GM21367 (cell line): ENCODE data around the gene RAB40C.

Source experiments
- ATAC-seq: cut with Tn5 transposase; IDR thresholded peaks from one replicate; pipeline ENCODE4 v1.9.1; 2021; ENCODE audit not compliant: unreplicated experiment

The RAB40C gene

DNA sequence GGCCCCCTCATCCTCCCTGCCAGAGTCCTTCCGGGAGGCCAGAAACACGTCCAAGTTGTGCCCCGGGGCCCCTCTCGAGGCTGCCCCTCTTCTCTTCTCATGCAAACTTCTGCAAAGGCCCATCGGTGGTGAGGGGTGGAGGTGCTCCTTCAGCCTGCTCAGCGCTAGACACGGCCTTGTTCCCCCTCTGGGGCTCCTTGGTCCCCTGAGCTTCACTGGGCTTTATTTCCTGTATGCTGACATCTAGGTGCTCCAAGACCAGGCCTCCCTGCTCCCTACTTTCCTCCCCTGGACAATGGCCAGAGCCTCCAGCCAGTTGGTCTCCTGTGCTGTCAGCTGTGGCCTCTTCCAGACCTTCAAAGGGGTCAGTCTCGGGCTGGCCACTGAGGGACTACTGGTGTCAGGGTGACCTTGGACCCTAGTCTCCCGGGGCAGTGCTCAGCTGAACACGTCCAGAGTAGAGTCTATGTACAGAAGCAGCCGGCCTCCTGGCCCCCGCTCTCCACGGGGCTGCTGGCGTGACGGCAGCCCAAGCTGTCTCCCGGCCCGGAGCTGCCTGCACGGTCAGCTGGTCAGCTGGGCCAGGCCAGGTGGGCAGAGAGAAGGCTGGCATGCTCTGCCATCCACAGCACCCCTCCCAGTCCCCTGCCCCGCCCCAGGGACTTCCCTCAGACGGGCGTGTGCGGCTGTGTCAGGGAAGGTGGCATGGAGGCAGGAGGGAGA is 31.4 kb upstream of the RAB40C start:
- ATAC-seq: no peak

GRCh38 chr16:559021-559380 is 30.9 kb upstream of the RAB40C start:
- no peak for ATAC-seq

DNA sequence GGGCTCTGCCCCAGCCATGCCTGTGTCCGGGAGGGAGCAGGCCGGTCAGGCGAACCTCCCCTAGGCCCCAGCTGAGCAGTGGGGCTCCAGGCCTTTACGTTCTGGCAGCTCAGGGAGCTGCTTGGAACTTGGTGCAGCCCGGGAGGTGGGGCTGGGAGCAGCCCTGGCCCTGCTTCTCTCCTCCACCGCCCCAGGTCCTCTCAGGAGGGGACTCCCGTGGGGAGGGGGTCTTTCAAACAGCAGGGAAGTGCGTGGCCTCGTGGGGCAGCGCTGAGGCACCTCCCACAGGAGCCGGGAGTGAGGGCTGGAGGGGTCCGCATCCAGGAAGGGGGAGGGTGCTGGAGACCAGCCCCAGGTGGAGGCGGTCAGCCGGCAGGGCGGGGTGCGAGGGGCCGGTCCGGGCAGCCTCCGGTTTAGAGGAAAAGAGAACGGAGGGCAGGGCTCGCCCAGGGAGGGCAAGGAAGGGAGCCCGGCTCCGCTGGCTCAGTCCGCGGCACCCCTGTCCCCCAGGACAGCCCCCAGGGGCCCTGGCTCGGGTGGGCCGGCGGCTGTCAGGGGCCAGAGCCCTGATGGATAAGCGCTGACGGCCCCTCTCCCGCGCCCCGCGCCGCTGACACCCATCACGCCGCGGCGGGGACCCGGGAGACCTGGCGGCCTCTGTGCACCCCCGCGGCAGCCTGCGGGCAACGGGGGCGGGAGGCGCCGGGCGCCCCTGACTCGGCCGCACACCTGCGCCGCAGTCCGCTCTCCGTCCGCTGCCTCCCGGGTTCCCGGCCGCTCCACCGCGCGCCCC is 30.3 kb upstream of the RAB40C start:
- ATAC-seq: no peak

- no peak for ATAC-seq
These were observed 29.6 kb upstream of the RAB40C start, which contains the start of gene PRR35 for GRCh38 chr16:560204-560700. TSS of gene PRR35 (plus strand) at chr16:560394. CDS start at chr16:563295, 2,901 bp downstream.

DNA sequence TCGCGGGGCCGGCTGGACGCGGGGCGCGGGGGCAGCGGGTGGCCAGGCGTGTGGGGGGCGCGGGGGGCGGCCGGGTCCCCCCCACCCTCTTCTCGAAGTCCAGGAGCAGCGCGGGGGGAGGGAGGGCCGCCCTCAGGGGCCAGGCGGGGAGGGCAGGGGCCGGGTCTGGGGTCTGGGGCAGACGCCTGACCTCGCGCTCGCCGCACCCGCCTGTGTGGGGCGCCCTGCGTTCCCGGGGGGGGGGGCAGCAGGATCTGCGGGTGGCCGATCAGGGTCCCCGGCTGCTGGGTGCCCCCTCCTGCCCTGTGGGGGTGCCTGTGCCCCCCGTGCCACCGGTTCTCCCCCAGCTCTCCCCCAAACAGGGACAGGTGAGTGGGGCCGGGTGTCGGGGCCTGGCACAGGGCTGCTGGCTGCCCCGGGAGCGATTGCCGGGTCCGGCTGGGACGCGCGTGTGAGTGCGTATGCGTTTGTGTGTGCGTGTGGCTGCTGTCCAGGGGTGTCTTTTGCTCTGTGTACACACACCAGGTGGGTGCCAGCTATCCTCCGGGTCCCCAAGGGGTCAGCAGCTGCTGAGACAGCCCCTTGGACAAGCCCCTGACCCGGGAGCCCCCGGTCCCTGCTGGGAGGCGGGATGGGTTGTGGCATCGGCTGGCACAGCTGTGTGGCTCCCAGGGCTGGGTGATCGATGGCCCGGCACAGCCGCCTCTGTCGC is 29.0 kb upstream of the RAB40C start:
- ATAC-seq: no peak

DNA sequence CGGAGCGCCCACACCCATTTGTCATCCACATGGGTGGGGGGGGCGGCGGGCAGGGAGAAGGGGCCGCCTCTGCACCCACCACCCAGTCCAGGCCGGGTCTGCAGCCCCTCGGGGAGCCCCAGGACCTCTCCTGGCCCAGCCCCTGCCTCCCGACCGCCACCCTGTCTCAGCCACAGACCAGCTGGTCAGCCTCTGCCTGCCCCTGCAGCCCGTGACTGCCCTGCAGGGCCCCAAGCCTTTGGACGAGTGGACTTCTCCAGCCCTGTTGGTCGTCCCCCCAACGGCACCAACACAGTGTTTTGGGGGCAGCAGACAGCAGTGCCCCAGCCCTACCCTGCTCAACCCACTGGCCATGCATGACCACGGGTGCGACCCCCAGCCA is 28.5 kb upstream of the RAB40C start:
- ATAC-seq: no peak

DNA sequence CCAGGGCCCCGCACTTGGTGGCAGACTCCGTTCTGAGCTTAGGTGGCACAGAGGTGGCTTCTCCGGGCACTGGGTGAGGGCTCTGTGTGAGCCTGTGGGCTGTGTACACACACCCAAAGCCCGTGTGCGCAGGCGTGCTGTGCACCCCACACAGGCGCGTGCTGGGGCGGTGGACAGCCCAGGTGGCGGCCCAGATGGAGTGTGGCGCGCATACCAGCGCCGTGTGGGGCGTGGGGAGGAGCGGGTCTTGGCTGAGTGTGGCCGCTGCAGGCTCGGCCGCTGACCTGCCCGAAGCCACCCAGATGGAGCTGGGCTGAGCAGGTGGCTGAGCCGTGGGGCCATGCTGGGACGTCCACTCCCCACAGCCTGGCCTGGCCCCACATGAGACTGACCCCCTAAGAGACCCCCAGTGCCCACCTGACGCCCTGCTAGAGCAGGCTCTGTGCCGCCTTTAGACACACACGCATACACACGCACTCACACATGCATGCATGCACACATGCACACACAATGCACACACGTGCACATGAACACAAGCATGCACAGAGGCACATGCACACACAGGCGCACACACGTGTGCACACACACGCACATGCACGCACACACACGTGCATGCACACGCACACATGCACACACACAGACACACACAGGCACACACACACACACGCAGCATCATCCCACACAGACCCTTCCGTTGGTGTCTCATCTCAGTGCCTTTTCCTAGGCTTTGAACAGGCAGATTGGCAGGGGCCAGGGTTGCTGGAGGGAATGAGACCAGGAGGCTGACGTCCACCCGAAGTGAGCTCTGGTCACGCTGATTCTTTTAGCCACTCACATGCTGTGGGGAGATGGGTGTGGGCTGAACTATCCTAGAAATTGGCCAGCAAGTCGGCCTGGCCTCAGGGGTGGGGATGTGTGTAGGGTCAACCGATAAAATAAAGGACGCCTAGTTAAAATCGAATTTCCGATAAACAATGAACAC is 27.6 kb upstream of the RAB40C start:
- ATAC-seq: no peak

DNA sequence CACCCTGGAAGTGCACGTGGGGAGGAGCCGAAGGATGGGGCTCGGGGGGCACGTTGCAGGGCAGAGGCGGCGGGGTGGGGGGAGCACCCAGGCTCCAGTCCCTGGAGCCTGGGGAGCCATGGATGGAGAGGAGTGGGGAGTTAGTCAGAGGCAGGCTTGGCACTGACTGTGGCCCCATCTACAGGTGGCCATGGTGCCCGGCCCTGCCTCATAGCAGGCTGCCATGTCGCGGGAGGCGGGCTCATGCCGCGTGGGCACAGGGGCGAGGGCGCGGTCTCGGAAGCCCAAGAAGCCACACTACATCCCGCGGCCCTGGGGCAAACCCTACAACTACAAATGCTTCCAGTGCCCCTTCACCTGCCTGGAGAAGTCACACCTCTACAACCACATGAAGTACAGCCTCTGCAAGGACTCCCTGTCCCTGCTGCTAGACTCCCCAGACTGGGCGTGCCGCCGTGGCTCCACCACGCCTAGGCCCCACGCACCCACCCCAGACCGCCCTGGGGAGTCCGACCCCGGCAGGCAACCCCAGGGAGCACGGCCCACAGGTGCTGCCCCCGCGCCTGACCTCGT is 26.7 kb upstream of the RAB40C start:
- no peak for ATAC-seq

DNA sequence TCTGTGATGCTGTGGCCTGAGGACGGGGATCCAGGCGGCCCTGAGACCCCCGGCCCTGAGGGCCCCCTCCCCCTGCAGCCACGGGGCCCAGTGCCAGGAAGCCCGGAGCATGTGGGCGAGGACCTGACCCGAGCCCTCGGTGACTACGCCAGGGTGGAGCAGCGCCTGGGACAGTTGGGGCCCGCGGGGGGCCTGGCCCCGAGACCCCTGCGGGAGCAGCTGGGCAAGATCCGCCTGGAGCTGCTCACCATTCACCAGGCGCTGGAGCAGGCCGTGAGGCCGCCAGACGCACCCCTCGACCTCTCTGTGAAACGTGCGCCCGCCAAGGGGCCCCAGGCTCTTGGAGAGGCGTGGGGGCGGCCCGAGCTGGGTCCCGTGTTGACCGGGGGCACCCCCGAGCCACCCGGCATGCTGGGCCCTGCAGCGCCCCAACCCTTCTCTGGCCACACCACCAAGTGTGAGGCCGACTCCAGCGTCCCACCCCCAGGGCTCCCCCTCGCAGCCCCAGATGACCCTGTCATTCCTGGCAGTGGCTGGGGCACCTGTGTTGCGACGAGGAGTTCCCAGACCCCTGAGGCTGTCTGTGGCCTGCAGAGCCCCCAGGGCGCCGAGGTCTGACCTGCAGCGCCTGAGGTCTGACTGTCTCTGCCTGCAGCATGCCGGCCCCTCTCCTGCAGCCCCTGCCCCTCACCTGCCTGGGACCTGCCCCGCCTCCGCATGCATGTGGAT is 25.0 kb upstream of the RAB40C start:
- ATAC-seq: no peak

GRCh38 chr16:565419-566330 is 24.2 kb upstream of the RAB40C start:
- ATAC-seq: no peak

DNA sequence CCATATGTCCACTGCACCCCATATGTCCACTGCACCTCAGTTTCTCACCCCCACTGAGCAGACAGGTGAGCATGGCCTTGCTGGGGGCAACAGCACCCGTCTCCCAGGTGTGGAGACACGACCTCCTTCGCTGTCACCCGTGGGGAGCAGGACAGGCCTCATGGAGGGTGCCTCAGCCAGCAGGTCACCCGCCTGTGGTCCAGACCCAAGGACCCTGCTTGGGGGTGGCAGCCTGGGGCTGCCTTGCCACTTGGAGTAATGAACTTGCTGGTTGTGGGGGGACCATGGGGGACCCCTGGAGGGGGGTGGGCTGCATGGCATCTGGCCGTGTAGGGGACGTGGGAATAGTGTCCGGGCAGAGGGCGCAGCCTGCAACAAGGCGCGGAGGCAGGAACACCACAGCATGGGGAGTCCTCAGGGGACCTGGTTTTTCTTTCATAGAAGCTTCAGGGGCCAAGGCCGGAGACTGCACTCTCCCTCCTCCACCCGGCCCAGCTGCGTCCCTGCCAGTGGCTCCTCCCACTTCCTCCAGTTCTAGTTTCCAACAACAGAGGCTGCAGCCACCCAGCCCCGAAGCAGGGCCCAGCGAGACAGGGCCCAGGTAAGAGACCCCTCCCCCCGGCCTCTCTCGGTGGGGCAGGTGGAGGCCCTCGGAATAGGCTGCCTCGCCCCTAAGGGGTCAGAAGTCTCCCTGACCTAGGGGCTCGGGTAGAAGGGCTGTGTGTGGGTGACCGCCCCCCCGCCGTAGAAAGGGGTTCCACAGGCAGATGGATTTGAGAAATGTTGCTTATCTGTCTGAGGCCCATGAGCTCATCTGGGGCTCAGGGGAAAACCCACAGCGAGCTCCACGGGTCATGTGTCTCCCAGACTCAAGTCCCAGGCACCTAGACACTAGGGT is 23.1 kb upstream of the RAB40C start, which contains the start of gene NHLRC4:
Gene NHLRC4 (plus strand): TSS at position 531 of the 898 bp plus-strand sequence. CDS start 1,043 bp downstream, outside the sequence.
- ATAC-seq: no peak

DNA sequence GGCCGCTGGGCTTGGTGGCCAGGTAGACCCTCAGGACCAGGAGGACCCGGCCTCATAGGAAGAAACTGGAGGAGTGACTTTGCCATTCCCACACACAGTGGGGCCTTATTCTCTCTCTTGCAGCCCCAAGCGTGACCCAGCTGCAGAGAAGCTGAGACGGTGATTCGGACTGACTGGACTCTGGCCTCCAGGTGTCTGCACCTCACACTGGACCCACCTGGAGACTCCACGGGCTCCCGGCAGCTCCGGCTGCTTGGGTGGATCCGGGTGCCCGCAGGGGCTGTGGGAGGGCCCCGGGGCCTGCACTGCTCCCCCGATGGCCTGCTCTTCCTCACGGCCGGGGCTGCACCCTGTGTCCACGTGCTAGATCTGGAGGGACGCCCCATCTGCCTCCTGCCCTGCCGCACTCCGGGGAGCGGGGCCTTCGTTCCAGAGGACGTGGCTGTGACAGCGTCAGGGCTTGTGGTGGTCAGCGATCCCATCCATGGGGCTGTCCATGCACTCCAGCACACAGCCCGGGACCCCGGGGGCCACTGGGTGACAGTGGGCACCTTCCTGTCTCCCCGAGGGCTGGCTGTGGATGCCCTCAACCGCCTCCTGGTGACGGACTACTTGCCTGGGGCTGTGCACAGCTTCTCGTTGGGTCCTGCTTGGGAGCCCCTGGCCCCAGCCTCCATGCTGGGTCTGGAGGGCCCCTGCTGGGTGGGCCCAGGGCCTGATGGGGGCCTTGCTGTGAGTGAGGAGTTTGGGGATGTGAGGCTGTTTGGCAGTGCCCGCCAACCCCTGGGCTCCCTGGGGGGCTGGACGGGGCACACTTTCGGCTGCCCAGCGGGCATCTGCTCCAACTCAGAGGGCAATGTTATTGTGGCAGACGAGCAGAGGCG is 22.3 kb upstream of the RAB40C start:
- ATAC-seq: no peak

DNA sequence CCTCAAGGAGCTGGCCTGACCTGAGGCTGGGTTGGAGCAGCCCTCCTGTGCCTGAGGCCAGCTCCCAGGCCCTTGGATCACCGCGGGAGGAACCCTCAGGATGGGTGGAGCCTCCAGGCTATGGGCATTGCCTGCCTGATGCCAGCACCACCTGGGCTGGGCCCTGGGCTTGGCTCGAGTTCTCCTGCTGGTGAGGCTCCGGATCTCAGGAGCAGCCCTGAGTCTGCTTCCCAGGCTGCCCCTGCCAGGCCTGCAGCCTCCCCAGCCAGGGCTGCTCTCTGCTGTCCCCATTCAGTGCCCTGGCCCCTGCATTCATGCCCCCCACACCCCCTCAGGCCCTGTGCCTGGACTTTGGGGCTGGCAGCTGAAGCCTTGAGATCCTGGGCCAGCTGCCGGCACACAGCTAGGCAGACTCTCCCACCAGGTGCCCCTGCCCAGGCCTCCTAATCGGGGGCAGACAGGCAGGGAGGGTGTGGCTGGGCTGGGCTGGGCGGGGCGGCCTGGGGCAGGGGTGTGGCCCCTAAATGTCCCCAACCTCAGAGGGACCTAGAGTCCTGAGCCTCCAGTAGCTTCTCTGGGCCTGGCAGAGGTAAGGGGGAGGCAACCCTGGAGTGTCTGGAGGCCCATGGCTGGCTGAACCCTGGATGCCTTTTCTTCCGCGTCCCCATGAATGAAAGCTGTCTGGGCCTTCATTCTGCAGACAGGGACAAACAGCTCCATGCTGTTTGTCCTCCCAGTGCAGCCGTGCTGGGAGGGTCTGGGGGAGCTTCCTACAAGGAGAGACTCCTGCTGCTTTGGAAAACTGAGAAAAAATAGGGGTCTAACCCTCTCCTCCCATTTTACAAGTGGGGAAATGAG is 21.2 kb upstream of the RAB40C start:
- no peak for ATAC-seq

DNA sequence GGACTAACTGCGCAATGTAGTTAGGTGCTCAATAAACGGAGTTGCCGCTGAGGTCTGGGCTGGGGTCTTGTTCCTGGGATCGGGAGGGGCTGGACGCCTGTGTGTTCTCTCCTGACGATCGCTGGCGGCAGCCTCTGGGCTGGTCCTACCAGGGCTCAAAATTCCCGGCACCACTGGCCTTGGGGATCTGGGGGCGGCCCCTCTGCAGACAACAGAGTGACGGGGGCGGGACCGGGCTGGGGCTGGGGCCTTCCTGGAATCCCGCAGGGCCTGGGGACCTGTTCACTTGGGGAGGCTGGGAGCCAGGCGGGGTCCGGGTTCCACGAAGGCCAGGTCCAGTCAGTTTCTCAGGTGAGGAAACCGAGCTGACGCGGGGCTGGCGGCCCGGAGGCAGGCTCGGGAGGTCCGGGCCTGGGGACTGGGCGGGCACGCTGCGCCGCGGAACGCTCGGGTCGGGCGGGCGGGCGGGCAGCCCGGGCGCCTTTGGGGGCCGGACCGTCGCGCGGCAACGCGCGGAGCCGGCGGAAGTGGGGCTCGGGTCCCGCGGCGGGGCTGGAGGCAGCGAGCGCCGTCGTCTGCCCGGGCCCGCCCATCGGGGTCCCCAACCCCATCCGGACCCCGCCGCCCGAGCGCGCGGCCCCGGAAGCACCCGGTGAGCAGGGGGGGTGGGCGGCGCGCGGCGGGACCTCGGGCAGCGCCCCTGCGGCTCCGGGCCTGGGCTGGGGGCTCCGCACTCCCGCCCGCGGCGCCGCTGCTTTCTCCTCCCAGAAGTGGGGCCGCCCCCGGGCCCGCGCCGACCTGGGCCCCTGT is 20.2 kb upstream of the RAB40C start, which contains the start of gene PIGQ:
Gene PIGQ (plus strand): TSS at position 524 of the 810 bp plus-strand sequence. CDS start 4,107 bp downstream, outside the sequence.
- no peak for ATAC-seq
